Astrocyte (in vitro differentiated cells and primary cell): Measurements from ENCODE around the gene LIMK2. TPM values are rescaled to one million over a fixed set of nuclear protein-coding genes. Genes with fewer than 3 reads are reported as not detected.

Experiments
- DNase-seq: peaks from one replicate; pipeline ENCODE4 v3.0.0-alpha.2; 2010; ENCODE audit warnings: low read depth
- FAIRE-seq: peaks from 2 replicates; lab custom pipeline; 2011; peaks lifted over from hg19 to GRCh38; lab: Jason Lieb, UNC
- H2AFZ ChIP-seq: 2 replicates; pipeline ENCODE4 v1.6.0; 2012; ENCODE audit warnings: low read depth, low read length, inconsistent platforms
- H3K27ac ChIP-seq: 2 replicates; pipeline ENCODE4 v1.5.1; 2011; ENCODE audit warnings: low read depth, low read length, inconsistent platforms
- H3K27me3 ChIP-seq: 2 replicates; pipeline ENCODE4 v1.6.0; 2011; ENCODE audit warnings: low read length, inconsistent platforms; ENCODE audit not compliant: insufficient read depth
- H3K36me3 ChIP-seq: 2 replicates; pipeline ENCODE4 v1.5.1; 2011; ENCODE audit warnings: low read length, inconsistent platforms; ENCODE audit not compliant: insufficient read depth
- H3K4me1 ChIP-seq: 2 replicates; pipeline ENCODE4 v1.5.1; 2011; ENCODE audit warnings: low read length, inconsistent platforms; ENCODE audit not compliant: insufficient read depth
- H3K4me2 ChIP-seq: 2 replicates; pipeline ENCODE4 v1.6.0; 2012; ENCODE audit warnings: low read length, inconsistent platforms
- H3K4me3 ChIP-seq: 2 replicates; pipeline ENCODE4 v1.5.1; 2011; ENCODE audit warnings: low read depth, mild to moderate bottlenecking, low read length, inconsistent platforms; ENCODE audit not compliant: insufficient read depth
- H3K79me2 ChIP-seq: 2 replicates; pipeline ENCODE4 v1.6.0; 2012; ENCODE audit warnings: mild to moderate bottlenecking, low read length, inconsistent platforms; ENCODE audit not compliant: insufficient read depth
- H3K9ac ChIP-seq: 2 replicates; pipeline ENCODE4 v1.6.0; 2012; ENCODE audit warnings: mild to moderate bottlenecking, low read length, inconsistent platforms
- H3K9me3 ChIP-seq: 2 replicates; pipeline ENCODE4 v1.5.1; 2012; ENCODE audit warnings: low read depth, mild to moderate bottlenecking, low read length, inconsistent platforms; ENCODE audit not compliant: insufficient read depth
- H4K20me1 ChIP-seq: 2 replicates; pipeline ENCODE4 v1.6.0; 2012; ENCODE audit warnings: low read length, inconsistent platforms; ENCODE audit not compliant: insufficient read depth
- H3K27ac Mint-ChIP-seq: one replicate; pipeline ENCODE4 v1.8.0; 2021; ENCODE audit warnings: mild to moderate bottlenecking, mixed read lengths; ENCODE audit not compliant: unreplicated experiment
- H3K27me3 Mint-ChIP-seq: one replicate; pipeline ENCODE4 v1.8.0; 2021; ENCODE audit warnings: low read depth, mixed read lengths; ENCODE audit not compliant: unreplicated experiment
- H3K36me3 Mint-ChIP-seq: one replicate; pipeline ENCODE4 v1.8.0; 2021; ENCODE audit warnings: low read depth, mixed read lengths; ENCODE audit not compliant: unreplicated experiment
- H3K4me1 Mint-ChIP-seq: one replicate; pipeline ENCODE4 v1.8.0; 2021; ENCODE audit warnings: low read depth, mixed read lengths; ENCODE audit not compliant: unreplicated experiment
- H3K4me3 Mint-ChIP-seq: one replicate; pipeline ENCODE4 v1.8.0; 2021; ENCODE audit warnings: mild to moderate bottlenecking, moderate library complexity, mixed read lengths; ENCODE audit not compliant: unreplicated experiment
- H3K9me3 Mint-ChIP-seq: one replicate; pipeline ENCODE4 v1.8.0; 2021; ENCODE audit warnings: mild to moderate bottlenecking, mixed read lengths; ENCODE audit not compliant: unreplicated experiment
- CTCF ChIP-seq: IDR thresholded peaks from 2 replicates; pipeline ENCODE4 v1.5.1; 2011; ENCODE audit warnings: low read depth, mild to moderate bottlenecking, inconsistent platforms, low read length, moderate library complexity; ENCODE audit not compliant: insufficient read depth
- EZH2 ChIP-seq: IDR thresholded peaks from 2 replicates; pipeline ENCODE4 v1.6.1; 2012; ENCODE audit warnings: mild to moderate bottlenecking, low read length, inconsistent platforms; ENCODE audit not compliant: insufficient read depth
- total RNA-seq: library from RNA; stranded (reverse); gene quantifications from 2 replicates; pipeline ENCODE4 v1.2.1, GENCODE V29; 2021

The LIMK2 gene
- total RNA-seq, 1 donor from 2014 or later = 128 TPM

- Mint-ChIP-seq H3K27me3 (no peaks in the 10 kb centered on the region), H3K9me3 (no peaks in the 10 kb centered on the region), H3K36me3 (peaks cover 34% of the 10 kb centered on the region), H3K27ac (no peak overlapping the region), H3K4me1 (no peaks in the 10 kb centered on the region), H3K4me3 (no peak overlapping the region)
- H3K4me2 ChIP-seq = no peak overlapping the region
- no peaks in the 10 kb centered on the region for H3K4me1 ChIP-seq
- no peak overlapping the region for H3K27ac ChIP-seq
- H3K9me3 ChIP-seq = no peaks in the 10 kb centered on the region
- H3K79me2 ChIP-seq = no peaks in the 10 kb centered on the region
- peaks cover 26% of the 10 kb centered on the region for H4K20me1 ChIP-seq
- H3K27me3 ChIP-seq = no peaks in the 10 kb centered on the region
- TF ChIP-seq EZH2 (no peak), CTCF (no peak)
- DNase-seq (no peak), FAIRE-seq (no peak)
- H3K36me3 ChIP-seq = peaks cover 25% of the 10 kb centered on the region
- H3K9ac ChIP-seq = no peak overlapping the region
- no peak overlapping the region for H2AFZ ChIP-seq
- H3K4me3 ChIP-seq = no peak overlapping the region
These were observed 66.7 kb downstream of the LIMK2 start for GRCh38 chr22:31278626-31279326.

DNA sequence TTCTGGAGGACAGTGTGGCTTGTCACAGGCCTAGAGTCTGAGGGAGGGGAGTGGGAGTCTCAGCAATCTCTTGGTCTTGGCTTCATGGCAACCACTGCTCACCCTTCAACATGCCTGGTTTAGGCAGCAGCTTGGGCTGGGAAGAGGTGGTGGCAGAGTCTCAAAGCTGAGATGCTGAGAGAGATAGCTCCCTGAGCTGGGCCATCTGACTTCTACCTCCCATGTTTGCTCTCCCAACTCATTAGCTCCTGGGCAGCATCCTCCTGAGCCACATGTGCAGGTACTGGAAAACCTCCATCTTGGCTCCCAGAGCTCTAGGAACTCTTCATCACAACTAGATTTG is 67.2 kb downstream of the LIMK2 start:
- Mint-ChIP-seq H3K4me3 (no peak overlapping the region), H3K4me1 (no peaks in the 10 kb centered on the region), H3K9me3 (no peaks in the 10 kb centered on the region), H3K36me3 (peaks cover 31% of the 10 kb centered on the region), H3K27me3 (no peaks in the 10 kb centered on the region), H3K27ac (no peak overlapping the region)
- FAIRE-seq = no peak
- Histone ChIP-seq H3K4me3 (no peak overlapping the region), H3K27me3 (no peaks in the 10 kb centered on the region), H3K4me2 (no peak overlapping the region), H3K9me3 (no peaks in the 10 kb centered on the region), H2AFZ (no peak overlapping the region), H3K4me1 (no peaks in the 10 kb centered on the region), H3K9ac (no peak overlapping the region), H3K79me2 (no peaks in the 10 kb centered on the region), H3K36me3 (peaks cover 22% of the 10 kb centered on the region), H3K27ac (no peak overlapping the region), H4K20me1 (peaks cover 26% of the 10 kb centered on the region)
- no peak for DNase-seq
- TF ChIP-seq EZH2 (no peak), CTCF (no peak)

DNA sequence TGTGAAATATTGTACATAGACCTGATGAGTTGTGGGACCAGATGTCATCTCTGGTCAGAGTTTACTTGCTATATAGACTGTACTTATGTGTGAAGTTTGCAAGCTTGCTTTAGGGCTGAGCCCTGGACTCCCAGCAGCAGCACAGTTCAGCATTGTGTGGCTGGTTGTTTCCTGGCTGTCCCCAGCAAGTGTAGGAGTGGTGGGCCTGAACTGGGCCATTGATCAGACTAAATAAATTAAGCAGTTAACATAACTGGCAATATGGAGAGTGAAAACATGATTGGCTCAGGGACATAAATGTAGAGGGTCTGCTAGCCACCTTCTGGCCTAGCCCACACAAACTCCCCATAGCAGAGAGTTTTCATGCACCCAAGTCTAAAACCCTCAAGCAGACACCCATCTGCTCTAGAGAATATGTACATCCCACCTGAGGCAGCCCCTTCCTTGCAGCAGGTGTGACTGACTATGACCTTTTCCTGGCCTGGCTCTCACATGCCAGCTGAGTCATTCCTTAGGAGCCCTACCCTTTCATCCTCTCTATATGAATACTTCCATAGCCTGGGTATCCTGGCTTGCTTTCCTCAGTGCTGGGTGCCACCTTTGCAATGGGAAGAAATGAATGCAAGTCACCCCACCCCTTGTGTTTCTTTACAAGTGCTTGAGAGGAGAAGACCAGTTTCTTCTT is 67.9 kb downstream of the LIMK2 start:
- Mint-ChIP-seq H3K4me1 (no peaks in the 10 kb centered on the region), H3K9me3 (no peaks in the 10 kb centered on the region), H3K36me3 (peaks cover 29% of the 10 kb centered on the region), H3K27ac (no peak overlapping the region), H3K27me3 (no peaks in the 10 kb centered on the region), H3K4me3 (no peak overlapping the region)
- no peak for TF ChIP-seq EZH2
- no peak for TF ChIP-seq CTCF
- Histone ChIP-seq H3K27me3 (no peaks in the 10 kb centered on the region), H2AFZ (no peak overlapping the region), H3K9me3 (no peaks in the 10 kb centered on the region), H4K20me1 (peaks cover 26% of the 10 kb centered on the region), H3K27ac (no peak overlapping the region), H3K4me3 (no peak overlapping the region), H3K9ac (no peak overlapping the region), H3K4me1 (no peaks in the 10 kb centered on the region), H3K4me2 (no peak overlapping the region), H3K79me2 (no peaks in the 10 kb centered on the region), H3K36me3 (peaks cover 18% of the 10 kb centered on the region)
- no peak for FAIRE-seq
- DNase-seq = no peak
